Uterus (tissue), 4 donors: Measurements from ENCODE around the gene SEPHS1. TPM values are rescaled to one million over a fixed set of nuclear protein-coding genes. Genes with fewer than 3 reads are reported as not detected.
"Not testable (repeated sequence)": the region's sequence is repeated elsewhere in the genome, so short reads cannot be mapped to it uniquely, and the experiment has no call there.

ENCODE experiments used
- DNase-seq, 2 donors: peaks; one replicate each; pipeline ENCODE4 v3.0.0-alpha.2; 2019 to 2020
- H3K27ac ChIP-seq, 2 donors: fragments of 200-600 bp; sonication (generic); 1 replicate in 1 of 2; 2 replicates in 1 of 2; pipeline ENCODE4 v1.5.1; 2016 to 2018
- H3K27me3 ChIP-seq, 2 donors: fragments of 200-600 bp; sonication (generic); one replicate each; pipeline ENCODE4 v1.5.1; 2018 to 2019; ENCODE audit warnings: control low read depth in 1 of 2
- H3K36me3 ChIP-seq, 2 donors: fragments of 200-600 bp; sonication (generic); one replicate each; pipeline ENCODE4 v1.5.1; 2019; ENCODE audit warnings: control low read depth in 1 of 2
- H3K4me1 ChIP-seq, 2 donors: fragments of 200-600 bp; sonication (generic); one replicate each; pipeline ENCODE4 v1.5.1; 2018 to 2019; ENCODE audit warnings: control low read depth in 1 of 2
- H3K4me3 ChIP-seq, 2 donors: fragments of 200-600 bp; sonication (generic); 1 replicate in 1 of 2; 2 replicates in 1 of 2; pipeline ENCODE4 v1.5.1; 2018 to 2019; ENCODE audit warnings: mild to moderate bottlenecking in 1 of 2
- H3K9me3 ChIP-seq, 2 donors: fragments of 200-600 bp; sonication (generic); one replicate each; pipeline ENCODE4 v1.5.1; 2019; ENCODE audit warnings: control low read depth in 1 of 2
- CTCF ChIP-seq, 4 experiments: fragments of 200-600 bp in 2 of 4; fragments of 450-650 bp in 2 of 4; sonication (generic) in 2 of 4; IDR thresholded peaks; one replicate each; pipeline ENCODE4 v1.5.1; 2016 to 2019; ENCODE audit warnings: antibody characterized with exemption in 4 of 4, mild to moderate bottlenecking in 2 of 4, moderate library complexity in 1 of 4
- POLR2A ChIP-seq, 2 donors: fragments of 450-650 bp; IDR thresholded peaks; one replicate each; pipeline ENCODE4 v1.6.1; 2016; ENCODE audit warnings: antibody characterized with exemption in 2 of 2, mild to moderate bottlenecking in 1 of 2, moderate library complexity in 1 of 2
- intact Hi-C: fragments of 100-400 bp; cut with DNase I; formaldehyde crosslinking; loops from one replicate; pipeline ENCODE4 v1.15.1; 2023; ENCODE audit warnings: low total_unique reads
- total RNA-seq, 4 donors: library from RNA; depleted of rRNA in 3 of 4; stranded (reverse); fragments of >200 nt in 3 of 4; gene quantifications; one replicate each; pipeline versions ENCODE4 v1.1.0 to v1.2.4, GENCODE V29; 2014 to 2023
- donor health status: DM: yes; HTN: yes; CAD: no.

SEPHS1 gene
- total RNA-seq, 4 donors from 2014 or later: 11.2 to 106 (median 34.8) TPM

- intact Hi-C loops: no loop called here
These were observed 35.3 kb upstream of the SEPHS1 start for GRCh38 chr10:13383399-13383761.

GRCh38 chr10:13382703-13383398 lies 34.8 kb upstream of the SEPHS1 start:
- Histone ChIP-seq H3K27ac (no peak overlapping the region), H3K36me3 (no peaks in the 10 kb centered on the region), H3K27me3 (no peaks in the 10 kb centered on the region), H3K9me3 (no peaks in the 10 kb centered on the region), H3K4me3 (no peak overlapping the region), H3K4me1 (no peaks in the 10 kb centered on the region)
- TF ChIP-seq CTCF (IDR thresholded peaks at IDR 0.05) (no peak), POLR2A (IDR thresholded peaks at IDR 0.05) (no peak)
- intact Hi-C loops: no loop called here
- DNase-seq: no peak

More at GRCh38 chr10:13383399-13383761, 35.3 kb upstream of the SEPHS1 start:
- H3K4me3 ChIP-seq: no peak overlapping the region
- DNase-seq: no peak
- no peak overlapping the region for H3K27ac ChIP-seq
- no peaks in the 10 kb centered on the region for H3K9me3 ChIP-seq
- TF ChIP-seq POLR2A (IDR thresholded peaks at IDR 0.05): no peak
- no peaks in the 10 kb centered on the region for H3K4me1 ChIP-seq
- no peaks in the 10 kb centered on the region for H3K27me3 ChIP-seq
- no peaks in the 10 kb centered on the region for H3K36me3 ChIP-seq

GRCh38 chr10:13379061-13379460 lies 31.0 kb upstream of the SEPHS1 start:
- H3K9me3 ChIP-seq, intact Hi-C loops, H3K27me3 ChIP-seq, H3K27ac ChIP-seq, DNase-seq, H3K4me1 ChIP-seq, H3K36me3 ChIP-seq, H3K4me3 ChIP-seq: not testable (repeated sequence)

- no peaks in the 10 kb centered on the region for H3K36me3 ChIP-seq
- TF ChIP-seq CTCF (IDR thresholded peaks at IDR 0.05): no peak
- no peak for TF ChIP-seq POLR2A (IDR thresholded peaks at IDR 0.05)
- DNase-seq: no peak
- no peak overlapping the region for H3K4me3 ChIP-seq
- H3K4me1 ChIP-seq: no peaks in the 10 kb centered on the region
- H3K9me3 ChIP-seq: no peaks in the 10 kb centered on the region
- H3K27ac ChIP-seq: no peak overlapping the region
- intact Hi-C loops: no loop called here
- H3K27me3 ChIP-seq: no peaks in the 10 kb centered on the region
These were observed 28.7 kb upstream of the SEPHS1 start for GRCh38 chr10:13376746-13377145.

GRCh38 chr10:13376297-13376696 lies 28.2 kb upstream of the SEPHS1 start:
- Histone ChIP-seq H3K4me1 (no peaks in the 10 kb centered on the region), H3K9me3 (no peaks in the 10 kb centered on the region), H3K27me3 (no peaks in the 10 kb centered on the region), H3K27ac (no peak overlapping the region), H3K4me3 (no peak overlapping the region), H3K36me3 (no peaks in the 10 kb centered on the region)
- TF ChIP-seq CTCF (IDR thresholded peaks at IDR 0.05) (no peak), POLR2A (IDR thresholded peaks at IDR 0.05) (no peak)
- intact Hi-C loops: no loop called here
- no peak for DNase-seq

GRCh38 chr10:13375791-13376190 lies 27.7 kb upstream of the SEPHS1 start:
- Histone ChIP-seq H3K27me3 (no peaks in the 10 kb centered on the region), H3K4me3 (no peak overlapping the region), H3K36me3 (no peaks in the 10 kb centered on the region), H3K4me1 (no peaks in the 10 kb centered on the region), H3K9me3 (no peaks in the 10 kb centered on the region), H3K27ac (no peak overlapping the region)
- DNase-seq: no peak
- intact Hi-C loops: no loop called here
- no peak for TF ChIP-seq CTCF (IDR thresholded peaks at IDR 0.05)
